Measurements from ENCODE around the gene PATL1.

PATL1 gene

DNA sequence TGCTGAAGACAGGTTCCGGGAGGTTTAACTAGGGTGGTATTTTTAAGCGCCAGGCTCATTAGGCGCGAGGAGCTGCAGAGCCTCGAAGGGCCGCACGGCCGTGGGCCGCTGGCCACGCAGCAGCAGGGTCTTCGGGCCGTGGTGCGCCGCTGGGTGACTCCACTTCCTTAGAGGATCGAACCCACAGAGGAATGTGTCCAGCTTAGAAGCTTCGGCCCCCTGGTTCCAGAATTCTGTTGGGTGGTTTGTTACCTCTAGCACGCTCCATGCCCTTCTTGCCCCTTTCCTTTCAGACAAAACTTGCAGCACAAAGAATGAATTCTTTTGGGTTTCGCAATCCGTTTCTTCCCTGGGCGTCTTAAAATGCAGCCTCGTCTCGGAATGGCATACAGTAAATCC, 773 bp upstream of the PATL1 start:
- peak overlapping the region; percentile 85 to 97 for H3K27ac ChIP-seq
- H3K27me3 ChIP-seq: no peaks in the 10 kb centered on the region
- peaks cover 0 to 26% (median 21%) of the 10 kb centered on the region in 4 donors for H3K4me1 ChIP-seq
- intact Hi-C loops (cut with DNase I; ENCODE audit: low total_unique reads): loop anchor here (5.0 to 10.0 kb wide), 5 partner anchors 52 to 135 kb away; partner anchors contain the start of genes OSBP and STX3
- TF ChIP-seq CTCF (IDR thresholded peaks at IDR 0.05): no peak
- no peaks in the 10 kb centered on the region for H3K9me3 ChIP-seq
- peaks cover 12 to 15% (median 12%) of the 10 kb centered on the region in 3 donors for H3K36me3 ChIP-seq
- peak; percentile 41 to 73 for DNase-seq
- peak overlapping the region; percentile 66 to 96 for H3K4me3 ChIP-seq

DNA sequence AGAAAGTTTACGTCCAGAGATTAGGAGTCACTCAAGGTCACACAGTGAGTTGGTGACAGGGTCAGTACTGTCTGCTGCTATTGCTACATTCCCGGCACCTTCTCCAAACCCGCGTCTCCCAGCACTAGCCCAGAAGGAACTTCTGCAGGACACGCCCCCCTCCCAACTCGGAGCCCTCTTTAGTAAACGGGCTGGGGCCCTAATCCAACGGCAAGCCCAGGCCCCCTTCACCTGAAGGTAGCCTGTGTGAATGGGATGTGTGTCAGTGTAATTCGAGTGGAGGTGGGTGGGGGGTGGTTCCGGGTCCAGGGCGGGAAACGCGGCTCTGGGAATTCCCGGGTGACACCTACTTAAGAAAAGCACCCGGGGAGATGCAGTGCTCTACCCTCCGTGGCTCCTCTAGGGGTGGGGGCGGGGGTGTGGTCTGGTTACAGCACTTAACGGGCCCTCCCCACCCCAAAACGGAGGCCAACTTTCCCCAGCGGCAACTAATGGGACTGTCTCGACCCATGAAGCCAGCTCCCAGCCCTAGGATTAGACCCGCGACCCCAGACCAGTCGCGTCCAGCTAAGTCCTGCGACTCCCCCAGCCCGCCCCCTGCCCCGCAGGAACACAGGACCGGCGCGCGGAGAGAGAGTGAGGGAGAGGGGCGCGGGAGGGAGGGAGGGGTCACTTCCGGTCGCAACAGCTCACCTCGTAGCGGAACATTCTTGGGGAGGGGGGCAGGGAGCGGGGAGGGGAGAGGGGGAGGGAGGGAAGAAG, 468 bp downstream of the PATL1 start:
- Histone ChIP-seq H3K4me3 (peak overlapping the region; percentile 66 to 96), H3K36me3 (peaks cover 12 to 27% (median 12%) of the 10 kb centered on the region in 3 donors), H3K27ac (peak overlapping the region; percentile 85 to 97), H3K27me3 (no peaks in the 10 kb centered on the region), H3K9me3 (no peaks in the 10 kb centered on the region), H3K4me1 (peaks cover 0 to 26% (median 23%) of the 10 kb centered on the region in 4 donors)
- DNase-seq: peak; percentile 62 to 77
- intact Hi-C loops (cut with DNase I; ENCODE audit: low total_unique reads): loop anchor here (5.0 to 10.0 kb wide), 4 partner anchors 51 to 131 kb away; partner anchors contain the start of genes OSBP and STX3
- TF ChIP-seq CTCF (IDR thresholded peaks at IDR 0.05): peak; percentile 31

DNA sequence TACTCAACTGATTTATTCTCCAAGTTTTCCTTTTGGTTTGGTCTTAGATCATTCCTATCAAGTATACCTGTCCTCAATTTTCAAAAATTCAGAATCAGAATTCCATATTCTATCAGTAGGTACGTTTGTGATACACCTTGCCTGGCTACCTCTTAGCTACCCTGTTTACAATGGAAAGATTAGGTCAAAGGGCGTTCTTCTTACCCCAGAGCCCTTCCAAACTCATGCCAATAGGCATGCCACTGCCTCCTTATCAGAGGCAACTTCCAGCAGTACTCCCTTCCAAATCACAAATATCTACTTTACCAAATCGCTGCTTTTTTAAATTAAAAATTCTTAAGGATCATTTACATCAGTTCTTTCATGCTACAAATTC, 1.0 kb downstream of the PATL1 start:
- DNase-seq: no peak
- peaks cover 12 to 32% (median 12%) of the 10 kb centered on the region in 3 donors for H3K36me3 ChIP-seq
- H3K9me3 ChIP-seq: no peaks in the 10 kb centered on the region
- H3K4me3 ChIP-seq: peak overlapping the region; percentile 66 to 96
- intact Hi-C loops (cut with DNase I; ENCODE audit: low total_unique reads): loop anchor here (5.0 to 10.0 kb wide), 4 partner anchors 50 to 130 kb away; partner anchors contain the start of genes OSBP and STX3
- TF ChIP-seq CTCF (IDR thresholded peaks at IDR 0.05): no peak
- H3K27me3 ChIP-seq: no peaks in the 10 kb centered on the region
- peak overlapping the region; percentile 85 to 97 for H3K27ac ChIP-seq
- H3K4me1 ChIP-seq: peaks cover 0 to 26% (median 23%) of the 10 kb centered on the region in 4 donors

DNA sequence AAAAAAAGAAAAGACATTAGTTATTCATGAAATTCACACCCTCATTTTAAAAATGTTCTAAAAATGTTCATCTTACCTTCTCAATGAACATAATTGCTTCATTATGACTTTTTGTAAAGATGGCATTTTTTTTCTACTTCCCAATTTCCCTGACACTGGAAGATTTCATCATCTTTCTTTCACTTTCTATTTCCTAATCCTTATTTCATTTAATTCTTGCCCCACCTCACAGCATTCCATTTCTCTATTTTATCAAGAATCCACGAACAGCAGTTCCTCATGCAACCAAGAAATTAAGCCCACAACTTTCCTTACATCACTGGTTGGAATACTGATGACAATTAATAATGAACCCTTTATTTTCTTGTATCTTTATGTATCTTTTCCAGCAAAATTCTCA, 1.9 kb downstream of the PATL1 start:
- Histone ChIP-seq H3K4me1 (peaks cover 0 to 26% (median 23%) of the 10 kb centered on the region in 4 donors), H3K27ac (peak overlapping the region in 1 of 2 donors; percentile 85), H3K4me3 (peak overlapping the region in 1 of 2 donors; percentile 96), H3K9me3 (no peaks in the 10 kb centered on the region), H3K27me3 (no peaks in the 10 kb centered on the region), H3K36me3 (peaks cover 18 to 32% (median 20%) of the 10 kb centered on the region in 3 donors)
- DNase-seq: no peak
- intact Hi-C loops (cut with DNase I; ENCODE audit: low total_unique reads): loop anchor here (5.0 to 10.0 kb wide), 4 partner anchors 50 to 130 kb away; partner anchors contain the start of genes OSBP and STX3
- TF ChIP-seq CTCF (IDR thresholded peaks at IDR 0.05): no peak

DNA sequence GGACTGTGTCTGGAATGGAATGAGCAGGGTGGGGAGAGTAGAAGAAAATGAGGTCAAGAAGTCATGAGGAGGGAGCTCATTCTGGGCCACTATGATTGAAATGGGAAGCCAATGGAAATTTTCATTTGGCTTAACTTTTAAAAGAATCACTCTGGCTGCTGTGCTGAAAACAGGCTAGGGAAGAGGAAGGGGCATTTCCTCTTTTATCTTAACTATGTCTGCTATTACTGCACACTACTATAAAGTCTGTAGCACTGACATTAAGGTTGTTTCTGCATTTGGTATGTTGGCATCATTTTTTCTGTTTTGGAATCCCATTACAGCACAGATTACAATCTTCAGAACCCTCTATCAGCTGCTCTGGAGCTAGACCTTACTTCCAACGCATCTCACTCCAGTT, 8.2 kb downstream of the PATL1 start:
- H3K36me3 ChIP-seq: peaks cover 57 to 82% (median 61%) of the 10 kb centered on the region in 3 donors
- H3K27me3 ChIP-seq: no peaks in the 10 kb centered on the region
- no peak overlapping the region for H3K4me3 ChIP-seq
- no peak overlapping the region for H3K27ac ChIP-seq
- no peaks in the 10 kb centered on the region for H3K9me3 ChIP-seq
- H3K4me1 ChIP-seq: peaks cover 0 to 9% (median 2%) of the 10 kb centered on the region in 4 donors
- no peak for TF ChIP-seq CTCF (IDR thresholded peaks at IDR 0.05)
- intact Hi-C loops (cut with DNase I; ENCODE audit: low total_unique reads): loop anchor here (10.0 kb wide), 1 partner anchor 96 kb away; no protein-coding TSS in a partner anchor
- DNase-seq: no peak
